Panc1 (cell line): ENCODE results near the gene KCTD12. TPM values are rescaled to one million over a fixed set of nuclear protein-coding genes. Genes with fewer than 3 reads are reported as not detected.

Experiments used
- ATAC-seq: fragments of 200-7000 bp; cut with Tn5 transposase; 2 replicates; pipeline ENCODE4 v1.9.1; 2020; ENCODE audit warnings: mild to moderate bottlenecking, moderate library complexity
- BruUV-seq: library from RNA; stranded (reverse); fragments of 400-500 nt; replicated peaks from 2 replicates; lab custom pipeline; 2021; lab: Mats Ljungman, UMichigan
- CTCF ChIA-PET: fragments of 300-600 bp; sonication (Branson Sonifier 250); formaldehyde crosslinking; loops from one replicate; lab custom pipeline; 2022; ENCODE audit warnings: antibody characterized with exemption; lab: Charles Lee
- POLR2A ChIA-PET: fragments of 300-600 bp; sonication (Branson Sonifier 250); formaldehyde crosslinking; loops from one replicate; lab custom pipeline; 2022; ENCODE audit warnings: antibody characterized with exemption; lab: Charles Lee
- DNase-seq: peaks from one replicate; pipeline ENCODE4 v3.0.0-alpha.2; 2010; ENCODE audit warnings: low read depth, low spot score
- H3K27ac ChIP-seq: 2 replicates; pipeline ENCODE4 v1.5.1; 2011; ENCODE audit warnings: mild to moderate bottlenecking, low read length, inconsistent platforms
- H3K27me3 ChIP-seq: fragments of 200-500 bp; sonication (Bioruptor generic); 2 replicates; pipeline ENCODE4 v1.6.0; 2014; ENCODE audit warnings: low read length, inconsistent platforms; ENCODE audit not compliant: control insufficient read depth, insufficient read depth
- H3K36me3 ChIP-seq: fragments of 200-500 bp; sonication (Bioruptor generic); 2 replicates; pipeline ENCODE4 v1.5.1; 2014; ENCODE audit warnings: inconsistent platforms, mild to moderate bottlenecking, low read length, moderate library complexity; ENCODE audit not compliant: control insufficient read depth, insufficient read depth
- H3K4me1 ChIP-seq: 2 replicates; pipeline ENCODE4 v1.5.1; 2011; ENCODE audit warnings: inconsistent platforms, mild to moderate bottlenecking, low read length, moderate library complexity; ENCODE audit not compliant: control insufficient read depth, insufficient read depth
- H3K4me3 ChIP-seq, 2 experiments: 2 replicates each; pipeline ENCODE4 v1.5.1; 2011 to 2012; ENCODE audit warnings: low read depth in 2 of 2, low read length in 2 of 2, mild to moderate bottlenecking in 2 of 2, inconsistent platforms in 1 of 2, moderate library complexity in 1 of 2
- H3K9me3 ChIP-seq: fragments of 200-500 bp; sonication (Bioruptor generic); 2 replicates; pipeline ENCODE4 v1.5.1; 2014; ENCODE audit warnings: low read depth, mild to moderate bottlenecking, inconsistent platforms, low read length, moderate library complexity; ENCODE audit not compliant: control insufficient read depth, insufficient read depth
- POLR2AphosphoS5 ChIP-seq: IDR thresholded peaks from 2 replicates; pipeline ENCODE4 v1.6.1; 2012; ENCODE audit warnings: mild to moderate bottlenecking, low read depth, low read length, moderate library complexity
- SIN3A ChIP-seq: IDR thresholded peaks from 2 replicates; pipeline ENCODE4 v1.6.1; 2012; ENCODE audit warnings: low read depth, mild to moderate bottlenecking, low read length, moderate library complexity, borderline replicate concordance; ENCODE audit not compliant: insufficient read depth
- TCF7L2 ChIP-seq: IDR thresholded peaks from 2 replicates; pipeline ENCODE4 v1.6.1; 2011; ENCODE audit warnings: mild to moderate bottlenecking, low read depth, low read length, inconsistent platforms
- in situ Hi-C: cut with HindIII; loops from 2 replicates; pipeline ENCODE4 v1.10.0; 2016; ENCODE audit warnings: low sequenced_read_pairs, low pct_unique_long_range_greater_than_20kb
- intact Hi-C: fragments of 100-400 bp; cut with micrococcal nuclease; formaldehyde crosslinking; loops from one replicate; pipeline ENCODE4 v1.10.0; 2022; ENCODE audit not compliant: unreplicated experiment
- total RNA-seq: library from RNA; stranded (reverse); gene quantifications from one replicate; pipeline ENCODE4 v1.2.1, GENCODE V29; 2021; ENCODE audit not compliant: unreplicated experiment
- TF ChIP-seq, protein P1 (sequence below), 2 experiments: IDR thresholded peaks; 2 replicates each; pipeline ENCODE4 v1.6.1; 2011 to 2012; ENCODE audit warnings: low read depth in 2 of 2, control low read depth in 1 of 2, low read length in 1 of 2, mild to moderate bottlenecking in 1 of 2, moderate library complexity in 1 of 2; ENCODE audit not compliant: insufficient read depth in 1 of 2
- TF ChIP-seq, protein P2 (sequence below): fragments of 450-650 bp; IDR thresholded peaks from 2 replicates; pipeline ENCODE4 v1.5.1; 2017; ENCODE audit warnings: mild to moderate bottlenecking

Gene KCTD12
- total RNA-seq, 1 experiment from 2014 or later: 0.90 TPM

DNA sequence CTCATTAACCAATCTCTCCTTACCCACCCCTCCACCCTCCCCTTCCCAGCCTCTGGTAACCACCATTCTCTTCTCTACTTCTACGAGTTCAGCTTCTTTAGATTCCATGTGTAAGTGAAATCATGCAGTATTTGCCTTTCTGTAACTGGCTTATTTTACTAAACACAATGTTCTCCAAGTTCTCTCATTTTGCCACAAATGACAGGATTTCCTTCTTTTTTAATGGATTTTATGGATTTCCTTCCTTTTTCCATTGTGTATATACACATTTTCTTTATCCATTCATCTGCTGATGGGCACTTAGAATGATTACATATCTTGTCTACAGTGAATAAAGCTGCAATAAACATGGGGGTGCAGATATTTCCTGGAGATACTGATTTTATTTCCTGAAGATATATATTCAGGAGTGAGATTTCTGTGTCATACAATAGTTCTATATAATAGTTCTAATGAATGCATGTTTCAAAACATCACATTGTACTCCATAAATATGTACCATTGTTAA lies 20.2 kb downstream of the KCTD12 start:
- CTCF ChIA-PET: no interaction called here
- H3K4me1 ChIP-seq: no peaks in the 10 kb centered on the region
- no peaks in the 10 kb centered on the region for H3K27me3 ChIP-seq
- intact Hi-C loops: no loop called here
- no TSS peak for BruUV-seq
- no peaks in the 10 kb centered on the region for H3K9me3 ChIP-seq
- ATAC-seq (no peak), DNase-seq (no peak)
- in situ Hi-C loops: no loop called here
- no peaks in the 10 kb centered on the region for H3K36me3 ChIP-seq
- no peak overlapping the region for H3K4me3 ChIP-seq
- POLR2A ChIA-PET: no interaction called here
- TF ChIP-seq POLR2AphosphoS5 (no peak), TCF7L2 (no peak), SIN3A (no peak)
- TF ChIP-seq, protein P1, sequence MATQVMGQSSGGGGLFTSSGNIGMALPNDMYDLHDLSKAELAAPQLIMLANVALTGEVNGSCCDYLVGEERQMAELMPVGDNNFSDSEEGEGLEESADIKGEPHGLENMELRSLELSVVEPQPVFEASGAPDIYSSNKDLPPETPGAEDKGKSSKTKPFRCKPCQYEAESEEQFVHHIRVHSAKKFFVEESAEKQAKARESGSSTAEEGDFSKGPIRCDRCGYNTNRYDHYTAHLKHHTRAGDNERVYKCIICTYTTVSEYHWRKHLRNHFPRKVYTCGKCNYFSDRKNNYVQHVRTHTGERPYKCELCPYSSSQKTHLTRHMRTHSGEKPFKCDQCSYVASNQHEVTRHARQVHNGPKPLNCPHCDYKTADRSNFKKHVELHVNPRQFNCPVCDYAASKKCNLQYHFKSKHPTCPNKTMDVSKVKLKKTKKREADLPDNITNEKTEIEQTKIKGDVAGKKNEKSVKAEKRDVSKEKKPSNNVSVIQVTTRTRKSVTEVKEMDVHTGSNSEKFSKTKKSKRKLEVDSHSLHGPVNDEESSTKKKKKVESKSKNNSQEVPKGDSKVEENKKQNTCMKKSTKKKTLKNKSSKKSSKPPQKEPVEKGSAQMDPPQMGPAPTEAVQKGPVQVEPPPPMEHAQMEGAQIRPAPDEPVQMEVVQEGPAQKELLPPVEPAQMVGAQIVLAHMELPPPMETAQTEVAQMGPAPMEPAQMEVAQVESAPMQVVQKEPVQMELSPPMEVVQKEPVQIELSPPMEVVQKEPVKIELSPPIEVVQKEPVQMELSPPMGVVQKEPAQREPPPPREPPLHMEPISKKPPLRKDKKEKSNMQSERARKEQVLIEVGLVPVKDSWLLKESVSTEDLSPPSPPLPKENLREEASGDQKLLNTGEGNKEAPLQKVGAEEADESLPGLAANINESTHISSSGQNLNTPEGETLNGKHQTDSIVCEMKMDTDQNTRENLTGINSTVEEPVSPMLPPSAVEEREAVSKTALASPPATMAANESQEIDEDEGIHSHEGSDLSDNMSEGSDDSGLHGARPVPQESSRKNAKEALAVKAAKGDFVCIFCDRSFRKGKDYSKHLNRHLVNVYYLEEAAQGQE (IDR thresholded peaks at IDR 0.05; ENCODE audit: insufficient read depth in 1 of 2, low read depth in 2 of 2, low read length in 1 of 2): no peak
- TF ChIP-seq, protein P2, sequence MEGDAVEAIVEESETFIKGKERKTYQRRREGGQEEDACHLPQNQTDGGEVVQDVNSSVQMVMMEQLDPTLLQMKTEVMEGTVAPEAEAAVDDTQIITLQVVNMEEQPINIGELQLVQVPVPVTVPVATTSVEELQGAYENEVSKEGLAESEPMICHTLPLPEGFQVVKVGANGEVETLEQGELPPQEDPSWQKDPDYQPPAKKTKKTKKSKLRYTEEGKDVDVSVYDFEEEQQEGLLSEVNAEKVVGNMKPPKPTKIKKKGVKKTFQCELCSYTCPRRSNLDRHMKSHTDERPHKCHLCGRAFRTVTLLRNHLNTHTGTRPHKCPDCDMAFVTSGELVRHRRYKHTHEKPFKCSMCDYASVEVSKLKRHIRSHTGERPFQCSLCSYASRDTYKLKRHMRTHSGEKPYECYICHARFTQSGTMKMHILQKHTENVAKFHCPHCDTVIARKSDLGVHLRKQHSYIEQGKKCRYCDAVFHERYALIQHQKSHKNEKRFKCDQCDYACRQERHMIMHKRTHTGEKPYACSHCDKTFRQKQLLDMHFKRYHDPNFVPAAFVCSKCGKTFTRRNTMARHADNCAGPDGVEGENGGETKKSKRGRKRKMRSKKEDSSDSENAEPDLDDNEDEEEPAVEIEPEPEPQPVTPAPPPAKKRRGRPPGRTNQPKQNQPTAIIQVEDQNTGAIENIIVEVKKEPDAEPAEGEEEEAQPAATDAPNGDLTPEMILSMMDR: no peak
- no peak overlapping the region for H3K27ac ChIP-seq

DNA sequence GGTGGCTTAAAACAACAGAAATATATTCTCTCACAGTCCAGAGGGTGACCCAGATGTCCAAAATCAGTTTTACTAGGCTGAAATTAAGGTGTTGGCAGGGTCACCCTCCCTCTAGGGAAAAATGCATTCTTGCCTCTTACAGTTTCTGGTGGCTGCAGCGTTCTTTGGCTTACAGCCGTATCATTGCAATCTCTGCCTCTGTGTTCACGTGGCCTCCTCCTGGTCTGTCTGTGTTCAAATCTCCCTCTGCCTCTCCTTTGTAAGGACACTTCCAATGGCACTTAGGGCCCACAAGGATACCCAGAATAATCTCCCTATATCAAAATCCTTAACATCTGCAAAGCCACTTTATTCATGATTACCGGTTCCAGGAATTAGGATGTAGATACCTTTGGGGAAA lies 21.1 kb downstream of the KCTD12 start:
- H3K27me3 ChIP-seq: no peaks in the 10 kb centered on the region
- in situ Hi-C loops: no loop called here
- no peak overlapping the region for H3K4me3 ChIP-seq
- no peaks in the 10 kb centered on the region for H3K9me3 ChIP-seq
- no peaks in the 10 kb centered on the region for H3K36me3 ChIP-seq
- intact Hi-C loops: no loop called here
- CTCF ChIA-PET: no interaction called here
- no TSS peak for BruUV-seq
- TF ChIP-seq, protein P1 (IDR thresholded peaks at IDR 0.05; ENCODE audit: insufficient read depth in 1 of 2, low read depth in 2 of 2, low read length in 1 of 2): no peak
- TF ChIP-seq TCF7L2: no peak
- TF ChIP-seq, protein P2: no peak
- TF ChIP-seq SIN3A: no peak
- TF ChIP-seq POLR2AphosphoS5: no peak
- no peak for ATAC-seq
- POLR2A ChIA-PET: no interaction called here
- no peaks in the 10 kb centered on the region for H3K4me1 ChIP-seq
- DNase-seq: no peak
- no peak overlapping the region for H3K27ac ChIP-seq
